HCT116 (cell line): Measurements from ENCODE around the gene CACNA1G. TPM values are rescaled to one million over a fixed set of nuclear protein-coding genes. Genes with fewer than 3 reads are reported as not detected.

Experiments
- ATAC-seq: fragments of 200-7000 bp; cut with Tn5 transposase; 2 replicates; pipeline ENCODE4 v1.9.1; 2020; ENCODE audit warnings: mild to moderate bottlenecking, moderate library complexity
- BruUV-seq: library from RNA; stranded (reverse); fragments of 400-500 nt; replicated peaks from 2 replicates; lab custom pipeline; 2021; lab: Mats Ljungman, UMichigan
- CTCF ChIA-PET: fragments of 300-600 bp; sonication (Branson Sonifier 250); formaldehyde crosslinking; loops from one replicate; lab custom pipeline; 2021; ENCODE audit warnings: antibody characterized with exemption; lab: Charles Lee
- POLR2A ChIA-PET: fragments of 300-600, 350-600 bp; sonication (Branson Sonifier 250); formaldehyde crosslinking; loops from one replicate; lab custom pipeline; 2021; ENCODE audit warnings: antibody characterized with exemption; lab: Charles Lee
- RAD21 ChIA-PET, 2 experiments: fragments of 300-600 bp; sonication (Branson Sonifier 250); formaldehyde crosslinking; loops; one replicate each; lab custom pipeline; 2023; ENCODE audit warnings: low total read pairs in 2 of 2; ENCODE audit not compliant: uncharacterized antibody in 2 of 2, unreplicated experiment in 2 of 2, low non-redundant PET in 1 of 2; lab: Charles Lee
- DNase-seq: peaks from one replicate; pipeline ENCODE4 v3.0.0-alpha.2; 2010; ENCODE audit warnings: low read depth, low spot score
- H2AFZ ChIP-seq: fragments of 200-600 bp; shearing (Covaris generic), sonication (generic); 2 replicates; pipeline ENCODE4 v1.6.1; 2017; ENCODE audit warnings: low read depth, mixed run types, mixed read lengths, antibody characterized with exemption, low read length; ENCODE audit not compliant: poor library complexity, severe bottlenecking
- H3K27ac ChIP-seq: 2 replicates; pipeline ENCODE4 v1.5.1; 2012; ENCODE audit warnings: low read depth, low read length
- H3K27me3 ChIP-seq: fragments of 200-600 bp; sonication (generic); 2 replicates; pipeline ENCODE4 v1.6.1; 2016; ENCODE audit warnings: mixed run types, low read length, mixed read lengths; ENCODE audit not compliant: insufficient read depth
- H3K36me3 ChIP-seq, 2 experiments: fragments of 200-500 bp in 1 of 2; fragments of 200-600 bp in 1 of 2; sonication (Bioruptor generic) in 1 of 2; sonication (generic) in 1 of 2; 2 replicates each; pipeline versions ENCODE4 v1.5.1 to v1.6.1; 2014 to 2016; ENCODE audit warnings: low read length in 2 of 2, inconsistent platforms in 1 of 2, mixed read lengths in 1 of 2, mixed run types in 1 of 2; ENCODE audit not compliant: insufficient read depth in 2 of 2, control insufficient read depth in 1 of 2
- H3K4me1 ChIP-seq, 2 experiments: fragments of 200-600 bp in 1 of 2; sonication (generic) in 1 of 2; 2 replicates each; pipeline versions ENCODE4 v1.5.1 to v1.6.1; 2012 to 2017; ENCODE audit warnings: low read length in 2 of 2, inconsistent platforms in 1 of 2, mild to moderate bottlenecking in 1 of 2, mixed read lengths in 1 of 2, mixed run types in 1 of 2, moderate library complexity in 1 of 2; ENCODE audit not compliant: insufficient read depth in 2 of 2, control insufficient read depth in 1 of 2
- H3K4me2 ChIP-seq: fragments of 200-600 bp; sonication (generic); 2 replicates; pipeline ENCODE4 v1.6.1; 2017; ENCODE audit warnings: mixed run types, low read length, mixed read lengths
- H3K4me3 ChIP-seq, 2 experiments: fragments of 200-600 bp in 1 of 2; sonication (generic) in 1 of 2; replicated peaks in 1 of 2; 2 replicates each; pipeline ENCODE4 v1.5.1; 2011 to 2016; ENCODE audit warnings: low read length in 2 of 2, control low read depth in 1 of 2, low read depth in 1 of 2, mild to moderate bottlenecking in 1 of 2, mixed read lengths in 1 of 2, mixed run types in 1 of 2
- H3K79me2 ChIP-seq: fragments of 200-600 bp; sonication (generic); 2 replicates; pipeline ENCODE4 v1.6.1; 2017; ENCODE audit warnings: mild to moderate bottlenecking, mixed run types, low read length, moderate library complexity, mixed read lengths; ENCODE audit not compliant: insufficient read depth
- H3K9ac ChIP-seq: fragments of 200-600 bp; sonication (generic); 2 replicates; pipeline ENCODE4 v1.6.1; 2016; ENCODE audit warnings: low read length, mixed read lengths
- H3K9me2 ChIP-seq: fragments of 200-600 bp; sonication (generic), shearing (Covaris generic); 2 replicates; pipeline ENCODE4 v1.6.1; 2017; ENCODE audit warnings: mixed run types, mild to moderate bottlenecking, moderate library complexity; ENCODE audit not compliant: insufficient read depth
- H3K9me3 ChIP-seq, 2 experiments: fragments of 200-500 bp in 1 of 2; fragments of 200-600 bp in 1 of 2; sonication (Bioruptor generic) in 1 of 2; sonication (generic) in 1 of 2; 2 replicates each; pipeline ENCODE4 v1.6.1; 2014 to 2017; ENCODE audit warnings: low read length in 2 of 2, mixed read lengths in 2 of 2, inconsistent platforms in 1 of 2, low read depth in 1 of 2, mild to moderate bottlenecking in 1 of 2, mixed run types in 1 of 2, moderate library complexity in 1 of 2; ENCODE audit not compliant: control insufficient read depth in 1 of 2, insufficient read depth in 1 of 2
- H4K20me1 ChIP-seq: fragments of 200-600 bp; sonication (generic), shearing (Covaris generic); 2 replicates; pipeline ENCODE4 v1.6.1; 2017; ENCODE audit warnings: mixed run types, mild to moderate bottlenecking, moderate library complexity; ENCODE audit not compliant: insufficient read depth
- ATF3 ChIP-seq: IDR thresholded peaks from 2 replicates; pipeline ENCODE4 v1.6.1; 2012
- CBX3 ChIP-seq: IDR thresholded peaks from 2 replicates; pipeline ENCODE4 v1.6.1; 2012; ENCODE audit warnings: low read depth
- CEBPB ChIP-seq: IDR thresholded peaks from 2 replicates; pipeline ENCODE4 v1.6.1; 2012; ENCODE audit warnings: low read depth
- POLR2A ChIP-seq: IDR thresholded peaks from 2 replicates; pipeline ENCODE4 v1.7.0; 2011; ENCODE audit warnings: borderline replicate concordance; ENCODE audit not compliant: insufficient read depth, insufficient read length; ENCODE audit errors: extremely low read depth
- SP1 ChIP-seq: IDR thresholded peaks from 2 replicates; pipeline ENCODE4 v1.6.1; 2012; ENCODE audit warnings: low read depth
- TCF7L2 ChIP-seq: IDR thresholded peaks from 2 replicates; pipeline ENCODE4 v1.7.0; 2011; ENCODE audit warnings: borderline replicate concordance, inconsistent platforms; ENCODE audit not compliant: insufficient read depth, insufficient read length; ENCODE audit errors: extremely low read depth
- ZFX ChIP-seq: fragments of 450-650 bp; IDR thresholded peaks from 2 replicates; pipeline ENCODE4 v1.6.1; 2017
- ZNF274 ChIP-seq: fragments of 200-500 bp; sonication (Bioruptor generic); IDR thresholded peaks from 2 replicates; pipeline ENCODE4 v1.6.1; 2014; ENCODE audit warnings: mild to moderate bottlenecking, low read depth, low read length, inconsistent platforms
- intact Hi-C: fragments of 100-400 bp; cut with micrococcal nuclease; formaldehyde crosslinking; loops from 2 replicates; pipeline ENCODE4 v1.10.0; 2022
- total RNA-seq: library from RNA; stranded (reverse); gene quantifications from one replicate; pipeline ENCODE4 v1.2.1, GENCODE V29; 2021; ENCODE audit not compliant: unreplicated experiment

The CACNA1G gene
- total RNA-seq, 1 experiment from 2014 or later = 3.4 TPM

- Histone ChIP-seq H2AFZ (no peak overlapping the region), H3K4me2 (no peak overlapping the region; the same call in 1 of the 2 replicates), H3K4me1 (peaks cover 12 to 42% of the 10 kb centered on the region in 2 experiments), H3K9me3 (no peaks in the 10 kb centered on the region), H3K36me3 (no peaks in the 10 kb centered on the region), H4K20me1 (no peaks in the 10 kb centered on the region), H3K79me2 (no peaks in the 10 kb centered on the region; the same call in 1 of the 2 replicates), H3K4me3 (no peak overlapping the region), H3K9me2 (no peaks in the 10 kb centered on the region), H3K27ac (peak overlapping the region; percentile 75; the same call in 1 of the 2 replicates), H3K27me3 (no peaks in the 10 kb centered on the region), H3K9ac (no peak overlapping the region)
- BruUV-seq = no TSS peak
- POLR2A ChIA-PET = no interaction called here
- ATAC-seq (no peak), DNase-seq (no peak)
- CTCF ChIA-PET = interaction anchor here (0.6 to 3.0 kb wide), 5 partner anchors 12 to 158 kb away, joined by 3 to 63 read pairs (median 22); partner anchors contain the start of gene CACNA1G
- TF ChIP-seq POLR2A = no peak
- TF ChIP-seq ATF3 = no peak
- TF ChIP-seq SP1 = no peak
- TF ChIP-seq TCF7L2 = no peak
- TF ChIP-seq CBX3 = no peak
- TF ChIP-seq ZNF274 = no peak
- TF ChIP-seq CEBPB = no peak
- RAD21 ChIA-PET = interaction anchor here in 1 of 2 experiments (1.0 kb wide), 1 partner anchor 156 kb away, joined by 5 read pairs; no protein-coding TSS in a partner anchor
- intact Hi-C loops = loop anchor here (10.0 kb wide), 1 partner anchor 606 kb away; the partner anchor contains the start of gene NME1
These were observed 11.7 kb upstream of the CACNA1G start for GRCh38 chr17:50548831-50549230.

GRCh38 chr17:50549256-50549941 lies 11.1 kb upstream of the CACNA1G start:
- BruUV-seq = no TSS peak
- no peak for ATAC-seq
- Histone ChIP-seq H3K9ac (no peak overlapping the region), H3K4me2 (no peak overlapping the region), H3K4me3 (no peak overlapping the region), H3K27ac (no peak overlapping the region), H3K4me1 (peaks cover 9 to 36% of the 10 kb centered on the region in 2 experiments), H3K79me2 (no peaks in the 10 kb centered on the region; the same call in 1 of the 2 replicates), H2AFZ (no peak overlapping the region), H3K27me3 (no peaks in the 10 kb centered on the region), H4K20me1 (no peaks in the 10 kb centered on the region), H3K36me3 (no peaks in the 10 kb centered on the region), H3K9me3 (no peaks in the 10 kb centered on the region), H3K9me2 (no peaks in the 10 kb centered on the region)
- intact Hi-C loops = loop anchor here (10.0 kb wide), 1 partner anchor 605 kb away; the partner anchor contains the start of gene NME1
- TF ChIP-seq ZFX = no peak
- no peak for TF ChIP-seq TCF7L2
- TF ChIP-seq CBX3 = no peak
- POLR2A ChIA-PET = interaction anchor here (1.7 kb wide), 1 partner anchor 11 kb away, joined by 8 read pairs; the partner anchor contains the start of gene CACNA1G
- no peak for DNase-seq
- CTCF ChIA-PET = interaction anchor here (0.6 to 3.0 kb wide), 6 partner anchors 11 to 157 kb away, joined by 3 to 63 read pairs (median 14); partner anchors contain the start of gene CACNA1G
- RAD21 ChIA-PET = interaction anchor here (0.6 to 2.1 kb wide), 3 partner anchors 76 to 183 kb away, joined by 4 to 17 read pairs (median 5); no protein-coding TSS in a partner anchor
